Measurements from ENCODE around the gene ING1.
A peak's percentile ranks its signal among the peaks of the same experiment; 100 is the strongest.

ING1 gene

GRCh38 chr13:110705826-110706569, 7.5 kb upstream of the ING1 start, which contains the start of gene CARS2:
CARS2 (minus strand) TSS chr13:110706116; CDS start chr13:110706093, 23 bp downstream.
- no peak within 1 kb of the TSS for H2AK5ac ChIP-seq (ENCODE audit: low read length)
- H3K9ac ChIP-seq (ENCODE audit: low read length): peak within 1 kb of the TSS; percentile 96
- no peak within 1 kb of the TSS for H3K23ac ChIP-seq (ENCODE audit: low read length)
- WGBS (ENCODE audit: extremely low coverage, insufficient coverage, low lambda C conversion rate): no CpG with 5 or more reads among the region's 80 CpGs
- peaks cover 4% of the 10 kb centered on the region for H3K4me1 ChIP-seq (ENCODE audit: control insufficient read depth, low read depth, low read length)
- no peak within 1 kb of the TSS for H4K8ac ChIP-seq (ENCODE audit: low read depth, low read length)
- H3K79me1 ChIP-seq (ENCODE audit: low read length): peaks cover 10% of the 10 kb centered on the region
- peak within 1 kb of the TSS; percentile 18 for H2BK5ac ChIP-seq (ENCODE audit: low read length)
- H3K18ac ChIP-seq (ENCODE audit: low read length): peak within 1 kb of the TSS; percentile 57
- H2BK120ac ChIP-seq (ENCODE audit: low read depth, low read length): no peak within 1 kb of the TSS
- H3K4me3 ChIP-seq (ENCODE audit: low read length): peak within 1 kb of the TSS; percentile 73
- H3K79me2 ChIP-seq (ENCODE audit: control insufficient read depth, insufficient read depth, low read length): peaks cover 5% of the 10 kb centered on the region
- no peaks in the 10 kb centered on the region for H3K36me3 ChIP-seq (ENCODE audit: control insufficient read depth, insufficient read depth, low read length)
- peak within 1 kb of the TSS; percentile 74 for H3K4me2 ChIP-seq (ENCODE audit: low read length)
- peak within 1 kb of the TSS; percentile 97 for H3K56ac ChIP-seq (ENCODE audit: low read length)
- DNase-seq: peak; percentile 99
- H3K27ac ChIP-seq (ENCODE audit: low read depth, low read length): no peak within 1 kb of the TSS
- H3K4ac ChIP-seq (ENCODE audit: low read depth, low read length): peak within 1 kb of the TSS; percentile 76
- H4K5ac ChIP-seq (ENCODE audit: low read length): no peak within 1 kb of the TSS
- no peak within 1 kb of the TSS for H2BK15ac ChIP-seq (replicated peaks; ENCODE audit: low read depth)
- no peaks in the 10 kb centered on the region for H3K27me3 ChIP-seq (ENCODE audit: insufficient read depth, low read length, poor library complexity)

- DNase-seq: peak; percentile 37
- Histone ChIP-seq H4K8ac (ENCODE audit: low read depth, low read length) (no peak overlapping the region), H3K4me3 (ENCODE audit: low read length) (peak overlapping the region; percentile 38), H3K4me2 (ENCODE audit: low read length) (peak overlapping the region; percentile 53), H3K23ac (ENCODE audit: low read length) (no peak overlapping the region), H2BK120ac (ENCODE audit: low read depth, low read length) (no peak overlapping the region), H2BK15ac (replicated peaks; ENCODE audit: low read depth) (no peak overlapping the region), H3K79me1 (ENCODE audit: low read length) (peaks cover 10% of the 10 kb centered on the region), H2AK5ac (ENCODE audit: low read length) (no peak overlapping the region), H3K79me2 (ENCODE audit: control insufficient read depth, insufficient read depth, low read length) (peaks cover 5% of the 10 kb centered on the region), H2BK5ac (ENCODE audit: low read length) (peak overlapping the region; percentile 18), H3K4ac (ENCODE audit: low read depth, low read length) (no peak overlapping the region), H3K27ac (ENCODE audit: low read depth, low read length) (no peak overlapping the region), H3K4me1 (ENCODE audit: control insufficient read depth, low read depth, low read length) (peaks cover 4% of the 10 kb centered on the region), H4K5ac (ENCODE audit: low read length) (no peak overlapping the region), H3K18ac (ENCODE audit: low read length) (no peak overlapping the region), H3K36me3 (ENCODE audit: control insufficient read depth, insufficient read depth, low read length) (no peaks in the 10 kb centered on the region), H3K9ac (ENCODE audit: low read length) (peak overlapping the region; percentile 72), H3K27me3 (ENCODE audit: insufficient read depth, low read length, poor library complexity) (no peaks in the 10 kb centered on the region), H3K56ac (ENCODE audit: low read length) (peak overlapping the region; percentile 91)
- WGBS (ENCODE audit: extremely low coverage, insufficient coverage, low lambda C conversion rate): no CpG with 5 or more reads among the region's 8 CpGs
Measured at GRCh38 chr13:110706570-110707372, 6.7 kb upstream of the ING1 start.

- no CpG with 5 or more reads among the region's 58 CpGs for WGBS (ENCODE audit: extremely low coverage, insufficient coverage, low lambda C conversion rate)
Measured at GRCh38 chr13:110712081-110712848, 1.2 kb upstream of the ING1 start.

DNA sequence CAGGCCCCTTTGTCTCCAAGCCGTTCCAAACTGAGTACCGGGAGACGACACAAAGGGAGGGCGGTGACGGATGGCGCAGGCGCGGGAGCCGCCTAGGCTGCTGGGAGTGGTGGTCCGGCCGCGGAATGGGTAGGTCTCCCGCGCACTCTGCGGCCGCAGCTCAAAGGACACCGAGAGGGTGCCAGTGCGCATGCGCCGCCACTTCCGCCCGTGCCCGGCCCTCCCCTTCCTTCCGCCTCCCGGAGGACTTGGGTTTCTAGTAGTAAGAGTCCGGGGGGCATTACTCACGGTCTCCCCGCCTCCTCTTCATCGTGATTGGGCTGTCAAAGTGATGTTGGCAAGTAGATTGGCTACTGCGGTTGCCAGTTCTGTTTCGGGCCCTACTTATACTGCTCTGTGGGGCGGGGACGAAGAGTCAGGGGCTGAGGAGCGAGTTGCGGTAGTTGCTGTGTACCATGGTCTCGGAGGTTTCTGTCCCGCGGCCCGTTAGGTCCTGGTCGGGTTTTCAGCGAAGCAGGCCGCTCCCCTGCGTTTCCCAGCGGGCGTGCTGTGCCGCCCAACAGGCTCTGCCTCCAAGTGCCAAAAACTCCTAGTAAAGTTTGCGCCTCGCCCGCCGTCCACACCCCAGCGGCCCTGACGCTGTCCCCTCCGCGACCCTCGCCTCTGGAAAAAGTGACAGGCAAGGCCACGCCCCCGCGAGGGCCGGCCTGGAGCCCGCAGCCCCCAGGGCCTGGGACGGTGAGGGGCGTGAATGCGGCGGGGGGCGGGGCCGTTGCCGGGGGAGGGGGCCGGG, 455 bp upstream of the ING1 start:
- H3K9ac ChIP-seq (ENCODE audit: low read length): peak overlapping the region; percentile 99
- H2AK5ac ChIP-seq (ENCODE audit: low read length): no peak overlapping the region
- no CpG with 5 or more reads among the region's 68 CpGs for WGBS (ENCODE audit: extremely low coverage, insufficient coverage, low lambda C conversion rate)
- peak overlapping the region; percentile 85 for H3K4ac ChIP-seq (ENCODE audit: low read depth, low read length)
- no peaks in the 10 kb centered on the region for H3K27me3 ChIP-seq (ENCODE audit: insufficient read depth, low read length, poor library complexity)
- peak overlapping the region; percentile 100 for H3K4me2 ChIP-seq (ENCODE audit: low read length)
- peak overlapping the region; percentile 84 for H3K4me3 ChIP-seq (ENCODE audit: low read length)
- H3K56ac ChIP-seq (ENCODE audit: low read length): peak overlapping the region; percentile 98
- no peak overlapping the region for H4K8ac ChIP-seq (ENCODE audit: low read depth, low read length)
- H3K18ac ChIP-seq (ENCODE audit: low read length): peak overlapping the region; percentile 88
- peak; percentile 100 for DNase-seq
- H2BK120ac ChIP-seq (ENCODE audit: low read depth, low read length): no peak overlapping the region
- H3K79me2 ChIP-seq (ENCODE audit: control insufficient read depth, insufficient read depth, low read length): peaks cover 33% of the 10 kb centered on the region
- no peak overlapping the region for H2BK15ac ChIP-seq (replicated peaks; ENCODE audit: low read depth)
- no peaks in the 10 kb centered on the region for H3K36me3 ChIP-seq (ENCODE audit: control insufficient read depth, insufficient read depth, low read length)
- peak overlapping the region; percentile 96 for H3K27ac ChIP-seq (ENCODE audit: low read depth, low read length)
- H4K5ac ChIP-seq (ENCODE audit: low read length): no peak overlapping the region
- H3K23ac ChIP-seq (ENCODE audit: low read length): peak overlapping the region; percentile 80
- peak overlapping the region; percentile 85 for H2BK5ac ChIP-seq (ENCODE audit: low read length)
- no peaks in the 10 kb centered on the region for H3K79me1 ChIP-seq (ENCODE audit: low read length)
- no peaks in the 10 kb centered on the region for H3K4me1 ChIP-seq (ENCODE audit: control insufficient read depth, low read depth, low read length)

More at GRCh38 chr13:110712081-110712848, 1.2 kb upstream of the ING1 start:
- H3K79me1 ChIP-seq (ENCODE audit: low read length): no peaks in the 10 kb centered on the region
- peaks cover 28% of the 10 kb centered on the region for H3K79me2 ChIP-seq (ENCODE audit: control insufficient read depth, insufficient read depth, low read length)
- no peak overlapping the region for H2BK120ac ChIP-seq (ENCODE audit: low read depth, low read length)
- DNase-seq: peak; percentile 93
- peak overlapping the region; percentile 94 for H3K18ac ChIP-seq (ENCODE audit: low read length)
- no peaks in the 10 kb centered on the region for H3K36me3 ChIP-seq (ENCODE audit: control insufficient read depth, insufficient read depth, low read length)
- peak overlapping the region; percentile 85 for H2BK5ac ChIP-seq (ENCODE audit: low read length)
- H2AK5ac ChIP-seq (ENCODE audit: low read length): peak overlapping the region; percentile 62
- no peak overlapping the region for H4K8ac ChIP-seq (ENCODE audit: low read depth, low read length)
- H3K56ac ChIP-seq (ENCODE audit: low read length): peak overlapping the region; percentile 98
- peak overlapping the region; percentile 94 for H3K4ac ChIP-seq (ENCODE audit: low read depth, low read length)
- peak overlapping the region; percentile 96 for H3K27ac ChIP-seq (ENCODE audit: low read depth, low read length)
- H3K4me3 ChIP-seq (ENCODE audit: low read length): peak overlapping the region; percentile 88
- H3K9ac ChIP-seq (ENCODE audit: low read length): peak overlapping the region; percentile 97
- H2BK15ac ChIP-seq (replicated peaks; ENCODE audit: low read depth): no peak overlapping the region
- no peaks in the 10 kb centered on the region for H3K27me3 ChIP-seq (ENCODE audit: insufficient read depth, low read length, poor library complexity)
- H3K4me1 ChIP-seq (ENCODE audit: control insufficient read depth, low read depth, low read length): no peaks in the 10 kb centered on the region
- H3K4me2 ChIP-seq (ENCODE audit: low read length): peak overlapping the region; percentile 85
- peak overlapping the region; percentile 84 for H4K5ac ChIP-seq (ENCODE audit: low read length)
- peak overlapping the region; percentile 73 for H3K23ac ChIP-seq (ENCODE audit: low read length)
